Measurements from ENCODE around the gene EPS8L3. TPM values are rescaled to one million over a fixed set of nuclear protein-coding genes. Genes with fewer than 3 reads are reported as not detected.

EPS8L3 gene
- total RNA-seq, 1 experiment from 2014 or later, result 0.17 TPM

GRCh38 chr1:109787845-109788601, 24.3 kb upstream of the EPS8L3 start:
- ChIA-PET CTCF (interaction anchor here (0.9 to 4.7 kb wide), 4 partner anchors 11 to 198 kb away, joined by 3 to 26 read pairs (median 18); partner anchors contain the start of gene AHCYL1), POLR2A (interaction anchor here (0.6 to 1.3 kb wide), 2 partner anchors 171 to 196 kb away, joined by 3 read pairs; partner anchors contain the start of gene AHCYL1)
- peaks cover 31% of the 10 kb centered on the region for H3K4me1 Mint-ChIP-seq
- no peak overlapping the region for H3K4me3 Mint-ChIP-seq
- TF ChIP-seq GRHL2 (CRISPR knock-in tag; IDR thresholded peaks at IDR 0.05; ENCODE audit: insufficient replicate concordance, severe bottlenecking), result no peak
- no peak for TF ChIP-seq PRRX2 (CRISPR knock-in tag; IDR thresholded peaks at IDR 0.05)
- no peak for TF ChIP-seq TEAD1 (CRISPR knock-in tag; IDR thresholded peaks at IDR 0.05)
- TF ChIP-seq USF2 (CRISPR knock-in tag; IDR thresholded peaks at IDR 0.05), result no peak
- no peak for TF ChIP-seq ZNF671 (CRISPR knock-in tag; IDR thresholded peaks at IDR 0.05)
- no peak for TF ChIP-seq ZBTB43 (CRISPR knock-in tag; IDR thresholded peaks at IDR 0.05)
- no peak for TF ChIP-seq RORB (CRISPR knock-in tag; IDR thresholded peaks at IDR 0.05)
- TF ChIP-seq ZSCAN18 (CRISPR knock-in tag; IDR thresholded peaks at IDR 0.05), result no peak
- no peak for TF ChIP-seq ZBTB21 (CRISPR knock-in tag; IDR thresholded peaks at IDR 0.05; ENCODE audit: borderline replicate concordance)
- no peak for TF ChIP-seq PREB (CRISPR knock-in tag; IDR thresholded peaks at IDR 0.05; ENCODE audit: borderline replicate concordance)
- no peak for TF ChIP-seq ELF4 (CRISPR knock-in tag; IDR thresholded peaks at IDR 0.05; ENCODE audit: low read depth)
- TF ChIP-seq FOXJ3 (CRISPR knock-in tag; IDR thresholded peaks at IDR 0.05; ENCODE audit: borderline replicate concordance), result no peak
- TF ChIP-seq FOXP1 (CRISPR knock-in tag; IDR thresholded peaks at IDR 0.05; ENCODE audit: borderline replicate concordance), result no peak
- no peak for TF ChIP-seq HMGA2 (CRISPR knock-in tag; IDR thresholded peaks at IDR 0.05)
- TF ChIP-seq ZNF138 (CRISPR knock-in tag; conservative IDR thresholded peaks at IDR 0.05), result no peak
- no peak for TF ChIP-seq IRF1 (CRISPR knock-in tag; IDR thresholded peaks at IDR 0.05)
- no peak for TF ChIP-seq ZNF425 (CRISPR knock-in tag; conservative IDR thresholded peaks at IDR 0.05)
- TF ChIP-seq E2F4 (CRISPR knock-in tag; IDR thresholded peaks at IDR 0.05; ENCODE audit: borderline replicate concordance, low read depth), result no peak
- TF ChIP-seq RELA (CRISPR knock-in tag; IDR thresholded peaks at IDR 0.05; ENCODE audit: borderline replicate concordance), result no peak
- peaks cover 3% of the 10 kb centered on the region; the same call in 1 of the 2 replicates for H3K27me3 Mint-ChIP-seq (ENCODE audit: low read depth)
- H3K27ac Mint-ChIP-seq, result no peak overlapping the region
- ATAC-seq (no peak), DNase-seq (ENCODE audit: low spot score) (no peak)
- H3K36me3 Mint-ChIP-seq, result no peaks in the 10 kb centered on the region
- no peaks in the 10 kb centered on the region for H3K9me3 Mint-ChIP-seq
